Fibroblast of pulmonary artery (primary cell): ENCODE results near the gene PPP1CB.
"Not testable (repeated sequence)": the region's sequence is repeated elsewhere in the genome, so short reads cannot be mapped to it uniquely, and the experiment has no call there.

Experiments used
- DNase-seq: peaks from one replicate; pipeline ENCODE4 v3.0.0-alpha.2; 2010; ENCODE audit warnings: low read depth
- H3K4me3 ChIP-seq: replicated peaks from 2 replicates; pipeline ENCODE4 v1.5.1; 2011; ENCODE audit warnings: low read depth, mild to moderate bottlenecking, control low read depth, low read length, moderate library complexity
- CTCF ChIP-seq: IDR thresholded peaks from 2 replicates; pipeline ENCODE4 v1.5.1; 2011; ENCODE audit warnings: mild to moderate bottlenecking, control low read depth, low read length, inconsistent platforms; ENCODE audit errors: missing control alignments

The PPP1CB gene

GRCh38 chr2:28768952-28769351 lies 17.3 kb downstream of the PPP1CB start:
- TF ChIP-seq CTCF: no peak
- H3K4me3 ChIP-seq: no peak overlapping the region
- DNase-seq: no peak

GRCh38 chr2:28772351-28772750 lies 20.7 kb downstream of the PPP1CB start:
- no peak overlapping the region for H3K4me3 ChIP-seq
- TF ChIP-seq CTCF: no peak
- no peak for DNase-seq

- TF ChIP-seq CTCF: no peak
- no peak for DNase-seq
These were observed 24.8 kb downstream of the PPP1CB start for GRCh38 chr2:28776471-28776870.

GRCh38 chr2:28778392-28778791 lies 26.8 kb downstream of the PPP1CB start:
- TF ChIP-seq CTCF: no peak
- no peak for DNase-seq

More at GRCh38 chr2:28776471-28776870, 24.8 kb downstream of the PPP1CB start:
- H3K4me3 ChIP-seq: no peak overlapping the region

GRCh38 chr2:28779001-28779400 lies 27.4 kb downstream of the PPP1CB start:
- H3K4me3 ChIP-seq: no peak overlapping the region
- no peak for TF ChIP-seq CTCF
- no peak for DNase-seq

More at GRCh38 chr2:28778392-28778791, 26.8 kb downstream of the PPP1CB start:
- H3K4me3 ChIP-seq: no peak overlapping the region

GRCh38 chr2:28780496-28780895 lies 28.9 kb downstream of the PPP1CB start:
- H3K4me3 ChIP-seq: no peak overlapping the region
- DNase-seq: no peak
- TF ChIP-seq CTCF: no peak

- TF ChIP-seq CTCF: no peak
- H3K4me3 ChIP-seq: no peak overlapping the region
- DNase-seq: no peak
These were observed 30.8 kb downstream of the PPP1CB start for GRCh38 chr2:28782423-28782822.

- not testable (repeated sequence) for H3K4me3 ChIP-seq, DNase-seq
These were observed 32.9 kb downstream of the PPP1CB start for GRCh38 chr2:28784570-28784969.
